Measurements from ENCODE around the gene COL6A2. TPM values are rescaled to one million over a fixed set of nuclear protein-coding genes. Genes with fewer than 3 reads are reported as not detected.

The COL6A2 gene
- total and polyA plus RNA-seq, 2 experiments from 2014 or later = 28.4 to 89.2 TPM

GRCh38 chr21:46100906-46101305 is 3.0 kb downstream of the COL6A2 start (continued):
- TF ChIP-seq EZH2 (IDR thresholded peaks at IDR 0.05; ENCODE audit: low read depth, unreplicated experiment) = no peak
- TF ChIP-seq STAT1 (IDR thresholded peaks at IDR 0.05; ENCODE audit: unreplicated experiment) = no peak
- TF ChIP-seq JUNB (IDR thresholded peaks at IDR 0.05; ENCODE audit: unreplicated experiment) = no peak
- TF ChIP-seq ETS1 (IDR thresholded peaks at IDR 0.05) = no peak
- no peak for TF ChIP-seq POLR2AphosphoS5 (IDR thresholded peaks at IDR 0.05; ENCODE audit: low read depth)
- TF ChIP-seq EZH2phosphoT487 (IDR thresholded peaks at IDR 0.05; ENCODE audit: unreplicated experiment) = no peak
- TF ChIP-seq, protein P1, sequence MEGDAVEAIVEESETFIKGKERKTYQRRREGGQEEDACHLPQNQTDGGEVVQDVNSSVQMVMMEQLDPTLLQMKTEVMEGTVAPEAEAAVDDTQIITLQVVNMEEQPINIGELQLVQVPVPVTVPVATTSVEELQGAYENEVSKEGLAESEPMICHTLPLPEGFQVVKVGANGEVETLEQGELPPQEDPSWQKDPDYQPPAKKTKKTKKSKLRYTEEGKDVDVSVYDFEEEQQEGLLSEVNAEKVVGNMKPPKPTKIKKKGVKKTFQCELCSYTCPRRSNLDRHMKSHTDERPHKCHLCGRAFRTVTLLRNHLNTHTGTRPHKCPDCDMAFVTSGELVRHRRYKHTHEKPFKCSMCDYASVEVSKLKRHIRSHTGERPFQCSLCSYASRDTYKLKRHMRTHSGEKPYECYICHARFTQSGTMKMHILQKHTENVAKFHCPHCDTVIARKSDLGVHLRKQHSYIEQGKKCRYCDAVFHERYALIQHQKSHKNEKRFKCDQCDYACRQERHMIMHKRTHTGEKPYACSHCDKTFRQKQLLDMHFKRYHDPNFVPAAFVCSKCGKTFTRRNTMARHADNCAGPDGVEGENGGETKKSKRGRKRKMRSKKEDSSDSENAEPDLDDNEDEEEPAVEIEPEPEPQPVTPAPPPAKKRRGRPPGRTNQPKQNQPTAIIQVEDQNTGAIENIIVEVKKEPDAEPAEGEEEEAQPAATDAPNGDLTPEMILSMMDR (conservative IDR thresholded peaks at IDR 0.05; ENCODE audit: low read depth in 2 of 2) = no peak

- Mint-ChIP-seq H3K36me3 (ENCODE audit: low read depth) (peaks cover 35% of the 10 kb centered on the region), H3K4me1 (peaks cover 4% of the 10 kb centered on the region; the same call in 2 of the 3 replicates), H3K4me3 (no peak overlapping the region), H3K9me3 (peaks cover 35% of the 10 kb centered on the region), H3K27ac (no peak overlapping the region), H3K27me3 (ENCODE audit: insufficient read depth, low read depth, poor library complexity) (peaks cover 9% of the 10 kb centered on the region)
- Histone ChIP-seq H3K9me2 (ENCODE audit: insufficient read depth) (no peaks in the 10 kb centered on the region), H3K4me2 (no peak overlapping the region), H3K4me3 (no peak overlapping the region), H3F3A (replicated peaks; ENCODE audit: low read depth) (no peaks in the 10 kb centered on the region), H3K36me3 (ENCODE audit: insufficient read depth) (no peaks in the 10 kb centered on the region), H3K27ac (ENCODE audit: low read depth) (no peak overlapping the region), H3K4me1 (ENCODE audit: insufficient read depth) (peaks cover 7% of the 10 kb centered on the region; the same call in 1 of the 2 replicates), H4K20me1 (replicated peaks; ENCODE audit: insufficient read depth) (peaks cover 10% of the 10 kb centered on the region; the same call in 1 of the 2 replicates), H3K79me2 (replicated peaks; ENCODE audit: insufficient read depth) (peaks cover 71% of the 10 kb centered on the region), H2AFZ (no peak overlapping the region), H3K27me3 (ENCODE audit: insufficient read depth) (peaks cover 13% of the 10 kb centered on the region; the same call in 1 of the 2 replicates)
- ATAC-seq (no peak), DNase-seq (ENCODE audit: low spot score) (no peak)
- TF ChIP-seq, protein P1 (conservative IDR thresholded peaks at IDR 0.05; ENCODE audit: low read depth in 2 of 2) = no peak
- no peak for TF ChIP-seq CREB1 (CRISPR knock-in tag; IDR thresholded peaks at IDR 0.05; ENCODE audit: low read depth)
- no peak for TF ChIP-seq NANOG (IDR thresholded peaks at IDR 0.05; ENCODE audit: borderline replicate concordance)
- TF ChIP-seq, protein P2, sequence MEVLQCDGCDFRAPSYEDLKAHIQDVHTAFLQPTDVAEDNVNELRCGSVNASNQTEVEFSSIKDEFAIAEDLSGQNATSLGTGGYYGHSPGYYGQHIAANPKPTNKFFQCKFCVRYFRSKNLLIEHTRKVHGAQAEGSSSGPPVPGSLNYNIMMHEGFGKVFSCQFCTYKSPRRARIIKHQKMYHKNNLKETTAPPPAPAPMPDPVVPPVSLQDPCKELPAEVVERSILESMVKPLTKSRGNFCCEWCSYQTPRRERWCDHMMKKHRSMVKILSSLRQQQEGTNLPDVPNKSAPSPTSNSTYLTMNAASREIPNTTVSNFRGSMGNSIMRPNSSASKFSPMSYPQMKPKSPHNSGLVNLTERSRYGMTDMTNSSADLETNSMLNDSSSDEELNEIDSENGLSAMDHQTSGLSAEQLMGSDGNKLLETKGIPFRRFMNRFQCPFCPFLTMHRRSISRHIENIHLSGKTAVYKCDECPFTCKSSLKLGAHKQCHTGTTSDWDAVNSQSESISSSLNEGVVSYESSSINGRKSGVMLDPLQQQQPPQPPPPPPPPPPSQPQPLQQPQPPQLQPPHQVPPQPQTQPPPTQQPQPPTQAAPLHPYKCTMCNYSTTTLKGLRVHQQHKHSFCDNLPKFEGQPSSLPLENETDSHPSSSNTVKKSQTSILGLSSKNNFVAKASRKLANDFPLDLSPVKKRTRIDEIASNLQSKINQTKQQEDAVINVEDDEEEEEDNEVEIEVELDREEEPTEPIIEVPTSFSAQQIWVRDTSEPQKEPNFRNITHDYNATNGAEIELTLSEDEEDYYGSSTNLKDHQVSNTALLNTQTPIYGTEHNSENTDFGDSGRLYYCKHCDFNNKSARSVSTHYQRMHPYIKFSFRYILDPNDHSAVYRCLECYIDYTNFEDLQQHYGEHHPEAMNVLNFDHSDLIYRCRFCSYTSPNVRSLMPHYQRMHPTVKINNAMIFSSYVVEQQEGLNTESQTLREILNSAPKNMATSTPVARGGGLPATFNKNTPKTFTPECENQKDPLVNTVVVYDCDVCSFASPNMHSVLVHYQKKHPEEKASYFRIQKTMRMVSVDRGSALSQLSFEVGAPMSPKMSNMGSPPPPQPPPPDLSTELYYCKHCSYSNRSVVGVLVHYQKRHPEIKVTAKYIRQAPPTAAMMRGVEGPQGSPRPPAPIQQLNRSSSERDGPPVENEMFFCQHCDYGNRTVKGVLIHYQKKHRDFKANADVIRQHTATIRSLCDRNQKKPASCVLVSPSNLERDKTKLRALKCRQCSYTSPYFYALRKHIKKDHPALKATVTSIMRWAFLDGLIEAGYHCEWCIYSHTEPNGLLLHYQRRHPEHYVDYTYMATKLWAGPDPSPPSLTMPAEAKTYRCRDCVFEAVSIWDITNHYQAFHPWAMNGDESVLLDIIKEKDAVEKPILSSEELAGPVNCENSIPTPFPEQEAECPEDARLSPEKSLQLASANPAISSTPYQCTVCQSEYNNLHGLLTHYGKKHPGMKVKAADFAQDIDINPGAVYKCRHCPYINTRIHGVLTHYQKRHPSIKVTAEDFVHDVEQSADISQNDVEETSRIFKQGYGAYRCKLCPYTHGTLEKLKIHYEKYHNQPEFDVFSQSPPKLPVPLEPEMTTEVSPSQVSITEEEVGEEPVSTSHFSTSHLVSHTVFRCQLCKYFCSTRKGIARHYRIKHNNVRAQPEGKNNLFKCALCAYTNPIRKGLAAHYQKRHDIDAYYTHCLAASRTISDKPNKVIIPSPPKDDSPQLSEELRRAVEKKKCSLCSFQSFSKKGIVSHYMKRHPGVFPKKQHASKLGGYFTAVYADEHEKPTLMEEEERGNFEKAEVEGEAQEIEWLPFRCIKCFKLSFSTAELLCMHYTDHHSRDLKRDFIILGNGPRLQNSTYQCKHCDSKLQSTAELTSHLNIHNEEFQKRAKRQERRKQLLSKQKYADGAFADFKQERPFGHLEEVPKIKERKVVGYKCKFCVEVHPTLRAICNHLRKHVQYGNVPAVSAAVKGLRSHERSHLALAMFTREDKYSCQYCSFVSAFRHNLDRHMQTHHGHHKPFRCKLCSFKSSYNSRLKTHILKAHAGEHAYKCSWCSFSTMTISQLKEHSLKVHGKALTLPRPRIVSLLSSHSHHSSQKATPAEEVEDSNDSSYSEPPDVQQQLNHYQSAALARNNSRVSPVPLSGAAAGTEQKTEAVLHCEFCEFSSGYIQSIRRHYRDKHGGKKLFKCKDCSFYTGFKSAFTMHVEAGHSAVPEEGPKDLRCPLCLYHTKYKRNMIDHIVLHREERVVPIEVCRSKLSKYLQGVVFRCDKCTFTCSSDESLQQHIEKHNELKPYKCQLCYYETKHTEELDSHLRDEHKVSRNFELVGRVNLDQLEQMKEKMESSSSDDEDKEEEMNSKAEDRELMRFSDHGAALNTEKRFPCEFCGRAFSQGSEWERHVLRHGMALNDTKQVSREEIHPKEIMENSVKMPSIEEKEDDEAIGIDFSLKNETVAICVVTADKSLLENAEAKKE (CRISPR knock-in tag; IDR thresholded peaks at IDR 0.05) = no peak
- TF ChIP-seq ETS1 (IDR thresholded peaks at IDR 0.05) = no peak
- no peak for TF ChIP-seq POLR2AphosphoS5 (IDR thresholded peaks at IDR 0.05; ENCODE audit: low read depth)
- no peak for TF ChIP-seq EZH2 (IDR thresholded peaks at IDR 0.05; ENCODE audit: low read depth, unreplicated experiment)
- no peak for TF ChIP-seq EZH2phosphoT487 (IDR thresholded peaks at IDR 0.05; ENCODE audit: unreplicated experiment)
- no peak for TF ChIP-seq STAT1 (IDR thresholded peaks at IDR 0.05; ENCODE audit: unreplicated experiment)
Observed at GRCh38 chr21:46104104-46104503, 6.2 kb downstream of the COL6A2 start.

Measured in GM23338 (cell line).